Measurements from ENCODE around the gene PTPN14. TPM values are rescaled to one million over a fixed set of nuclear protein-coding genes. Genes with fewer than 3 reads are reported as not detected.

Gene PTPN14
- total RNA-seq, 2 donors from 2014 or later, result 0.05 TPM; not detected in 1

GRCh38 chr1:214362188-214362882 is 189.1 kb downstream of the PTPN14 start:
- H3K9me3 ChIP-seq (ENCODE audit: control insufficient read depth, low read length, poor library complexity, severe bottlenecking), result no peaks in the 10 kb centered on the region
- no peaks in the 10 kb centered on the region for H3K36me3 Mint-ChIP-seq (ENCODE audit: low read depth)
- H3K27me3 Mint-ChIP-seq, result peaks cover 49% of the 10 kb centered on the region
- H3K4me3 Mint-ChIP-seq, result no peak overlapping the region
- no peak overlapping the region for H3K27ac Mint-ChIP-seq
- DNase-seq, result no peak
- no peaks in the 10 kb centered on the region for H3K4me1 Mint-ChIP-seq
- ATAC-seq, result no peak

GRCh38 chr1:214361636-214362035 is 189.8 kb downstream of the PTPN14 start:
- peaks cover 46% of the 10 kb centered on the region for H3K27me3 Mint-ChIP-seq
- ATAC-seq, result no peak

GRCh38 chr1:214360525-214361164 is 190.8 kb downstream of the PTPN14 start:
- Mint-ChIP-seq H3K27me3 (peaks cover 37% of the 10 kb centered on the region), H3K27ac (no peak overlapping the region), H3K36me3 (ENCODE audit: low read depth) (no peaks in the 10 kb centered on the region), H3K4me1 (no peaks in the 10 kb centered on the region), H3K4me3 (no peak overlapping the region)
- H3K9me3 ChIP-seq (ENCODE audit: control insufficient read depth, low read length, poor library complexity, severe bottlenecking), result no peaks in the 10 kb centered on the region
- DNase-seq (no peak), ATAC-seq (no peak)

More at GRCh38 chr1:214361636-214362035, 189.8 kb downstream of the PTPN14 start:
- DNase-seq, result no peak
- no peaks in the 10 kb centered on the region for H3K36me3 Mint-ChIP-seq (ENCODE audit: low read depth)
- H3K4me3 Mint-ChIP-seq, result no peak overlapping the region
- no peak overlapping the region for H3K27ac Mint-ChIP-seq
- no peaks in the 10 kb centered on the region for H3K4me1 Mint-ChIP-seq
- no peaks in the 10 kb centered on the region for H3K9me3 ChIP-seq (ENCODE audit: control insufficient read depth, low read length, poor library complexity, severe bottlenecking)

GRCh38 chr1:214360116-214360515 is 191.3 kb downstream of the PTPN14 start:
- no peaks in the 10 kb centered on the region for H3K36me3 Mint-ChIP-seq (ENCODE audit: low read depth)
- H3K4me1 Mint-ChIP-seq, result no peaks in the 10 kb centered on the region
- no peak overlapping the region for H3K4me3 Mint-ChIP-seq
- peaks cover 34% of the 10 kb centered on the region for H3K27me3 Mint-ChIP-seq
- H3K27ac Mint-ChIP-seq, result no peak overlapping the region
- DNase-seq (no peak), ATAC-seq (no peak)
- H3K9me3 ChIP-seq (ENCODE audit: control insufficient read depth, low read length, poor library complexity, severe bottlenecking), result no peaks in the 10 kb centered on the region

- no peaks in the 10 kb centered on the region for H3K9me3 ChIP-seq (ENCODE audit: control insufficient read depth, low read length, poor library complexity, severe bottlenecking)
- DNase-seq, result no peak
- Mint-ChIP-seq H3K27me3 (no peaks in the 10 kb centered on the region), H3K4me3 (no peak overlapping the region), H3K36me3 (ENCODE audit: low read depth) (no peaks in the 10 kb centered on the region), H3K27ac (no peak overlapping the region), H3K4me1 (no peaks in the 10 kb centered on the region)
- no peak for ATAC-seq
These were observed 196.8 kb downstream of the PTPN14 start for GRCh38 chr1:214354440-214355148.

- no peaks in the 10 kb centered on the region for H3K27me3 Mint-ChIP-seq
- DNase-seq, result no peak
- H3K4me1 Mint-ChIP-seq, result no peaks in the 10 kb centered on the region
- H3K27ac Mint-ChIP-seq, result no peak overlapping the region
- H3K4me3 Mint-ChIP-seq, result no peak overlapping the region
- ATAC-seq, result no peak
- H3K36me3 Mint-ChIP-seq (ENCODE audit: low read depth), result no peaks in the 10 kb centered on the region
- H3K9me3 ChIP-seq (ENCODE audit: control insufficient read depth, low read length, poor library complexity, severe bottlenecking), result no peaks in the 10 kb centered on the region
These were observed 198.6 kb downstream of the PTPN14 start for GRCh38 chr1:214352838-214353237.

GRCh38 chr1:214351551-214352277 is 199.7 kb downstream of the PTPN14 start:
- ATAC-seq (no peak), DNase-seq (no peak)
- no peaks in the 10 kb centered on the region for H3K27me3 Mint-ChIP-seq
- H3K4me1 Mint-ChIP-seq, result no peaks in the 10 kb centered on the region
- H3K27ac Mint-ChIP-seq, result no peak overlapping the region
- no peak overlapping the region for H3K4me3 Mint-ChIP-seq
- H3K9me3 ChIP-seq (ENCODE audit: control insufficient read depth, low read length, poor library complexity, severe bottlenecking), result no peaks in the 10 kb centered on the region
- peaks cover 2% of the 10 kb centered on the region for H3K36me3 Mint-ChIP-seq (ENCODE audit: low read depth)

GRCh38 chr1:214349781-214350180 is 201.6 kb downstream of the PTPN14 start:
- Mint-ChIP-seq H3K36me3 (ENCODE audit: low read depth) (peaks cover 5% of the 10 kb centered on the region), H3K4me1 (no peaks in the 10 kb centered on the region), H3K27me3 (no peaks in the 10 kb centered on the region), H3K27ac (no peak overlapping the region), H3K4me3 (no peak overlapping the region)
- H3K9me3 ChIP-seq (ENCODE audit: control insufficient read depth, low read length, poor library complexity, severe bottlenecking), result no peaks in the 10 kb centered on the region
- ATAC-seq (no peak), DNase-seq (no peak)

- H3K27ac Mint-ChIP-seq, result no peak overlapping the region
These were observed 202.4 kb downstream of the PTPN14 start for GRCh38 chr1:214349008-214349407.

GRCh38 chr1:214344897-214345296 is 206.5 kb downstream of the PTPN14 start:
- no peak for ATAC-seq
- H3K9me3 ChIP-seq (ENCODE audit: control insufficient read depth, low read length, poor library complexity, severe bottlenecking), result no peaks in the 10 kb centered on the region
- Mint-ChIP-seq H3K27ac (no peak overlapping the region), H3K27me3 (no peaks in the 10 kb centered on the region), H3K4me1 (no peaks in the 10 kb centered on the region), H3K4me3 (no peak overlapping the region), H3K36me3 (ENCODE audit: low read depth) (peaks cover 5% of the 10 kb centered on the region)
- no peak for DNase-seq

More at GRCh38 chr1:214349008-214349407, 202.4 kb downstream of the PTPN14 start:
- H3K4me1 Mint-ChIP-seq, result no peaks in the 10 kb centered on the region
- no peaks in the 10 kb centered on the region for H3K9me3 ChIP-seq (ENCODE audit: control insufficient read depth, low read length, poor library complexity, severe bottlenecking)
- DNase-seq (no peak), ATAC-seq (no peak)
- H3K27me3 Mint-ChIP-seq, result no peaks in the 10 kb centered on the region
- peaks cover 5% of the 10 kb centered on the region for H3K36me3 Mint-ChIP-seq (ENCODE audit: low read depth)
- H3K4me3 Mint-ChIP-seq, result no peak overlapping the region

GRCh38 chr1:214342525-214342924 is 208.9 kb downstream of the PTPN14 start:
- Mint-ChIP-seq H3K4me1 (no peaks in the 10 kb centered on the region), H3K27ac (no peak overlapping the region), H3K4me3 (no peak overlapping the region), H3K27me3 (no peaks in the 10 kb centered on the region), H3K36me3 (ENCODE audit: low read depth) (peaks cover 5% of the 10 kb centered on the region)
- no peaks in the 10 kb centered on the region for H3K9me3 ChIP-seq (ENCODE audit: control insufficient read depth, low read length, poor library complexity, severe bottlenecking)
- DNase-seq (no peak), ATAC-seq (no peak)

- Mint-ChIP-seq H3K36me3 (ENCODE audit: low read depth) (peaks cover 5% of the 10 kb centered on the region), H3K27me3 (no peaks in the 10 kb centered on the region), H3K4me1 (no peaks in the 10 kb centered on the region), H3K27ac (no peak overlapping the region), H3K4me3 (no peak overlapping the region)
- DNase-seq (no peak), ATAC-seq (no peak)
- H3K9me3 ChIP-seq (ENCODE audit: control insufficient read depth, low read length, poor library complexity, severe bottlenecking), result no peaks in the 10 kb centered on the region
These were observed 209.5 kb downstream of the PTPN14 start for GRCh38 chr1:214341932-214342331.

GRCh38 chr1:214341459-214341858 is 209.9 kb downstream of the PTPN14 start:
- no peak overlapping the region for H3K4me3 Mint-ChIP-seq

More at GRCh38 chr1:214341459-214341858, 209.9 kb downstream of the PTPN14 start:
- H3K27me3 Mint-ChIP-seq, result no peaks in the 10 kb centered on the region
- DNase-seq (no peak), ATAC-seq (no peak)
- H3K9me3 ChIP-seq (ENCODE audit: control insufficient read depth, low read length, poor library complexity, severe bottlenecking), result no peaks in the 10 kb centered on the region
- no peak overlapping the region for H3K27ac Mint-ChIP-seq
- peaks cover 6% of the 10 kb centered on the region for H3K36me3 Mint-ChIP-seq (ENCODE audit: low read depth)
- no peaks in the 10 kb centered on the region for H3K4me1 Mint-ChIP-seq
